Testis (tissue), 3 donors: ENCODE results near the gene ZNF618. TPM values are rescaled to one million over a fixed set of nuclear protein-coding genes. Genes with fewer than 3 reads are reported as not detected.

Experiments used
- DNase-seq: peaks from one replicate; pipeline ENCODE4 v3.0.0-alpha.2; 2019
- H3K27ac ChIP-seq, 2 donors: fragments of 200-600 bp; sonication (generic); one replicate each; pipeline ENCODE4 v1.5.1; 2019
- H3K27me3 ChIP-seq: fragments of 200-600 bp; sonication (generic); one replicate; pipeline ENCODE4 v1.5.1; 2019
- H3K36me3 ChIP-seq: fragments of 200-600 bp; sonication (generic); one replicate; pipeline ENCODE4 v1.5.1; 2017; ENCODE audit warnings: low read depth; ENCODE audit errors: missing control alignments
- H3K4me1 ChIP-seq: fragments of 200-600 bp; sonication (generic); one replicate; pipeline ENCODE4 v1.5.1; 2019
- H3K4me3 ChIP-seq, 2 donors: fragments of 200-600 bp; sonication (generic); one replicate each; pipeline ENCODE4 v1.5.1; 2017 to 2019
- H3K9me3 ChIP-seq: fragments of 200-600 bp; sonication (generic); one replicate; pipeline ENCODE4 v1.5.1; 2017
- CTCF ChIP-seq, 3 experiments: fragments of 450-650 bp in 2 of 3; fragments of 200-600 bp in 1 of 3; sonication (generic) in 1 of 3; IDR thresholded peaks; one replicate each; pipeline ENCODE4 v1.5.1; 2016 to 2019; ENCODE audit warnings: antibody characterized with exemption in 3 of 3, mild to moderate bottlenecking in 2 of 3, moderate library complexity in 1 of 3
- POLR2A ChIP-seq: fragments of 450-650 bp; IDR thresholded peaks from one replicate; pipeline ENCODE4 v1.6.1; 2017; ENCODE audit warnings: antibody characterized with exemption, mild to moderate bottlenecking, moderate library complexity
- WGBS, 2 donors: methylation state at CpG; one replicate each; pipeline ENCODE4 v1.1.5; 2018; 5-methylcytosine and 5-hydroxymethylcytosine counted together
- intact Hi-C: fragments of 100-400 bp; cut with DNase I; formaldehyde crosslinking; loops from one replicate; pipeline ENCODE4 v1.15.1; 2023; ENCODE audit warnings: low total_unique reads
- polyA plus RNA-seq: library from polyadenylated mRNA; stranded (reverse); fragments of 350-450 nt; fragmentation: Illumina TruSeq; extraction: RNeasy Lipid Tissue Mini Kit (QIAGEN cat#74804); gene quantifications from one replicate; pipeline ENCODE4 v1.2.3, GENCODE V29; 2014; ENCODE audit warnings: low read depth, low replicate concordance; ENCODE audit not compliant: insufficient read depth
- total RNA-seq, 2 donors: library from RNA; depleted of rRNA; stranded (reverse); fragments of >200 nt; gene quantifications; one replicate each; pipeline ENCODE4 v1.2.3, GENCODE V29; 2016

The ZNF618 gene
- total and polyA plus RNA-seq, 3 donors from 2014 or later: 6.8 to 15.2 (median 14.6) TPM

- TF ChIP-seq POLR2A: no peak
- no peak for TF ChIP-seq CTCF (IDR thresholded peaks at IDR 0.05)
- no peaks in the 10 kb centered on the region for H3K36me3 ChIP-seq
- H3K9me3 ChIP-seq: no peaks in the 10 kb centered on the region
- WGBS, 2 donors: 87 to 95% methylated on average over 8 to 15 of the region's 15 CpGs
- no peak overlapping the region for H3K4me3 ChIP-seq
- no peak overlapping the region for H3K27ac ChIP-seq
- peak; percentile 6 for DNase-seq
- H3K4me1 ChIP-seq: no peaks in the 10 kb centered on the region
- intact Hi-C loops: no loop called here
- no peaks in the 10 kb centered on the region for H3K27me3 ChIP-seq
Observed at GRCh38 chr9:114051281-114051680, 175.2 kb downstream of the ZNF618 start.

- Histone ChIP-seq H3K27ac (no peak overlapping the region), H3K4me3 (no peak overlapping the region), H3K4me1 (no peaks in the 10 kb centered on the region), H3K36me3 (no peaks in the 10 kb centered on the region), H3K27me3 (no peaks in the 10 kb centered on the region), H3K9me3 (no peaks in the 10 kb centered on the region)
- intact Hi-C loops: no loop called here
- TF ChIP-seq CTCF (IDR thresholded peaks at IDR 0.05) (no peak), POLR2A (no peak)
- WGBS, 2 donors: 81 to 95% methylated on average over 3 to 7 of the region's 7 CpGs
- DNase-seq: peak; percentile 4
Observed at GRCh38 chr9:114051706-114052105, 175.6 kb downstream of the ZNF618 start.

GRCh38 chr9:114053246-114054005, 177.3 kb downstream of the ZNF618 start:
- TF ChIP-seq CTCF (IDR thresholded peaks at IDR 0.05) (no peak), POLR2A (no peak)
- Histone ChIP-seq H3K27ac (no peak overlapping the region), H3K9me3 (no peaks in the 10 kb centered on the region), H3K36me3 (no peaks in the 10 kb centered on the region), H3K4me3 (no peak overlapping the region), H3K4me1 (no peaks in the 10 kb centered on the region), H3K27me3 (no peaks in the 10 kb centered on the region)
- DNase-seq: no peak
- intact Hi-C loops: no loop called here
- WGBS, 2 donors: 95 to 96% methylated on average over 7 to 8 of the region's 8 CpGs

DNA sequence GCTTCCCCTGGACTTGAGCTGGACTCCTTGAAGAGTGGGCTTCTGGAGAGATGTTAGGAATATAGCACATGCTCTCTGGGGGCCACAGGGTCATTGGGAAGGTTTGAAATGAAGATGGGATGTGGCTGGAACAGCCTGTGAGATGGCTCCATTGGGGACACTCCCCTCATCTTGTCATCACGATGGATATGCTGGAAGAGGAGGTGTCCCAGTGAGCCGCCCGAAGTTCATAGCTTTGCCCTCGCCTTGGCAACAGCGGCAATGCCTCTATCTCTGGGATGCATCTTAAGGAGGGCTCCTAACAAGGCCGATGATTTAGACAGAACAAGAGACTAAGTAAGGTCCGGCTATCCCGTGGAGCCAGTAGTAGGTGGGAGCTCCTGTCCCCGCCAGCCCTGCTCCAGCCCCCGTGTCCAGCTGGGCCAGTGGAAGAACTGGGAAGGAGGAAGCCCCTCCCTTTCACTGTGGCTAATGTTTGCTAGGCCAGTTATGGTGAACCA, 178.1 kb downstream of the ZNF618 start:
- no peaks in the 10 kb centered on the region for H3K27me3 ChIP-seq
- 77 to 83% methylated on average over 8 to 10 of the region's 10 CpGs for WGBS, 2 donors
- peaks cover 1% of the 10 kb centered on the region for H3K4me1 ChIP-seq
- H3K36me3 ChIP-seq: no peaks in the 10 kb centered on the region
- H3K27ac ChIP-seq: no peak overlapping the region
- no peak for DNase-seq
- intact Hi-C loops: no loop called here
- H3K4me3 ChIP-seq: no peak overlapping the region
- TF ChIP-seq POLR2A: no peak
- TF ChIP-seq CTCF (IDR thresholded peaks at IDR 0.05): no peak
- no peaks in the 10 kb centered on the region for H3K9me3 ChIP-seq

DNA sequence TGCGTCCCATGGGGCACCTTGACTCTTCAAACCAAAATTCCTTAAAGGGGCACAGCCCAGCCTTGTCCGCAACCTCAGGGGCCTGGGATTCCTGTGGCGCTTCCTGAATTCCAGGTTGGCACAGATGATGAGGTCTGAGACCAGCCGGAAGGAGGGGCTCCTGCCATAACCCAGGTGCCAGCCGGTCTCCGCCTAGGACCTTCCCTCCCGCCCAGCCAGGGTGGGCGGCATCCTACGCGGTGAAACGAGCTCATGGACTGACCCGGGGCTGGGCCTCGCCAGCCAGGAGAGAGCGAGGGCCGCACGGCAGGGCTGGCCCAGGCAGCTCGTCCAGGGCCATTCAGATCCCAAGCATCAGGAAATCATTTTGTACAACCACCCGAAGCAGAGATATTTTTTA, 179.0 kb downstream of the ZNF618 start:
- no peak for DNase-seq
- peaks cover 6% of the 10 kb centered on the region for H3K4me1 ChIP-seq
- H3K27ac ChIP-seq: no peak overlapping the region
- 95 to 97% methylated on average over 17 to 18 of the region's 18 CpGs for WGBS, 2 donors
- no peak overlapping the region for H3K4me3 ChIP-seq
- intact Hi-C loops: no loop called here
- H3K9me3 ChIP-seq: no peaks in the 10 kb centered on the region
- no peaks in the 10 kb centered on the region for H3K36me3 ChIP-seq
- no peaks in the 10 kb centered on the region for H3K27me3 ChIP-seq
- TF ChIP-seq POLR2A: no peak
